NCI-H510A (cell line): ENCODE data around the gene CFAP77.

ENCODE experiments used
- DNase-seq: peaks from one replicate; lab custom pipeline; 2025; lab: John Stamatoyannopoulos, UW

The CFAP77 gene

GRCh38 chr9:132517815-132518550 lies 108.0 kb downstream of the CFAP77 start:
- no peak for DNase-seq

- no peak for DNase-seq
These were observed 108.6 kb downstream of the CFAP77 start for GRCh38 chr9:132518626-132519025.

GRCh38 chr9:132519033-132519432 lies 109.0 kb downstream of the CFAP77 start:
- no peak for DNase-seq

GRCh38 chr9:132520612-132521011 lies 110.6 kb downstream of the CFAP77 start:
- no peak for DNase-seq

GRCh38 chr9:132525308-132526023 lies 115.5 kb downstream of the CFAP77 start:
- DNase-seq, result no peak

- DNase-seq, result no peak
These were observed 121.2 kb downstream of the CFAP77 start for GRCh38 chr9:132531195-132531594.

- DNase-seq, result no peak
These were observed 121.9 kb downstream of the CFAP77 start for GRCh38 chr9:132531710-132532570.

- no peak for DNase-seq
These were observed 124.8 kb downstream of the CFAP77 start for GRCh38 chr9:132534832-132535231.

GRCh38 chr9:132536124-132536523 lies 126.1 kb downstream of the CFAP77 start:
- DNase-seq, result no peak

GRCh38 chr9:132537352-132537751 lies 127.3 kb downstream of the CFAP77 start:
- no peak for DNase-seq

GRCh38 chr9:132538071-132538470 lies 128.1 kb downstream of the CFAP77 start:
- no peak for DNase-seq

GRCh38 chr9:132539096-132539495 lies 129.1 kb downstream of the CFAP77 start:
- no peak for DNase-seq

- no peak for DNase-seq
These were observed 131.0 kb downstream of the CFAP77 start for GRCh38 chr9:132541051-132541450.

GRCh38 chr9:132541870-132542830 lies 132.1 kb downstream of the CFAP77 start:
- no peak for DNase-seq

GRCh38 chr9:132543251-132543650 lies 133.2 kb downstream of the CFAP77 start:
- no peak for DNase-seq

- peak; percentile 54 for DNase-seq
These were observed 133.9 kb downstream of the CFAP77 start for GRCh38 chr9:132543960-132544359.

GRCh38 chr9:132545578-132545977 lies 135.6 kb downstream of the CFAP77 start:
- DNase-seq, result no peak

GRCh38 chr9:132546148-132547051 lies 136.4 kb downstream of the CFAP77 start:
- DNase-seq, result no peak

- no peak for DNase-seq
These were observed 137.0 kb downstream of the CFAP77 start for GRCh38 chr9:132547052-132547431.

- no peak for DNase-seq
These were observed 137.4 kb downstream of the CFAP77 start for GRCh38 chr9:132547436-132547835.
